Liver (tissue), 9 donors: ENCODE data around the gene MBNL2. TPM values are rescaled to one million over a fixed set of nuclear protein-coding genes. Genes with fewer than 3 reads are reported as not detected.

ENCODE experiments used
- DNase-seq: peaks from one replicate; pipeline ENCODE4 v3.0.0-alpha.2; 2017; ENCODE audit warnings: low spot score
- H3K27ac ChIP-seq, 2 donors: one replicate each; pipeline ENCODE4 v1.7.0; 2013; ENCODE audit warnings: inconsistent platforms in 2 of 2, low read length in 2 of 2, control low read depth in 1 of 2, low read depth in 1 of 2, mild to moderate bottlenecking in 1 of 2
- H3K27me3 ChIP-seq, 4 donors: one replicate each; pipeline versions ENCODE4 v1.6.1 to v1.7.0; 2013; ENCODE audit warnings: low read length in 3 of 4, inconsistent platforms in 1 of 4, mild to moderate bottlenecking in 1 of 4, moderate library complexity in 1 of 4; ENCODE audit not compliant: control insufficient read depth in 4 of 4, insufficient read depth in 4 of 4
- H3K36me3 ChIP-seq, 4 donors: one replicate each; pipeline versions ENCODE4 v1.6.1 to v1.7.0; 2013; ENCODE audit warnings: low read length in 3 of 4, mild to moderate bottlenecking in 3 of 4, low read depth in 1 of 4, moderate library complexity in 1 of 4; ENCODE audit not compliant: control insufficient read depth in 4 of 4, insufficient read depth in 3 of 4
- H3K4me1 ChIP-seq, 4 donors: one replicate each; pipeline versions ENCODE4 v1.6.1 to v1.7.0; 2013; ENCODE audit warnings: low read length in 3 of 4, mild to moderate bottlenecking in 3 of 4, moderate library complexity in 1 of 4; ENCODE audit not compliant: control insufficient read depth in 4 of 4, insufficient read depth in 4 of 4
- H3K4me3 ChIP-seq, 3 donors: one replicate each; pipeline versions ENCODE4 v1.6.1 to v1.7.0; 2013; ENCODE audit warnings: low read length in 3 of 3, control low read depth in 1 of 3, low read depth in 1 of 3, mild to moderate bottlenecking in 1 of 3
- H3K9ac ChIP-seq, 2 donors: one replicate each; pipeline ENCODE4 v1.7.0; 2013; ENCODE audit warnings: low read length in 2 of 2, mild to moderate bottlenecking in 2 of 2, moderate library complexity in 2 of 2, control low read depth in 1 of 2, low read depth in 1 of 2
- H3K9me3 ChIP-seq, 4 donors: one replicate each; pipeline versions ENCODE4 v1.6.1 to v1.7.0; 2013; ENCODE audit warnings: low read length in 3 of 4; ENCODE audit not compliant: control insufficient read depth in 4 of 4
- CTCF ChIP-seq: fragments of 150-350 bp; IDR thresholded peaks from 2 replicates; pipeline ENCODE4 v1.5.1; 2017; ENCODE audit warnings: improper control_type of control experiment, low read depth, low read length; ENCODE audit not compliant: missing input control
- EGR1 ChIP-seq, 2 donors: IDR thresholded peaks; 2 replicates each; pipeline ENCODE4 v1.6.1; 2016 to 2018; ENCODE audit warnings: antibody characterized with exemption in 2 of 2, low read depth in 2 of 2
- FOXA1 ChIP-seq: IDR thresholded peaks from 2 replicates; pipeline ENCODE4 v1.6.1; 2016; ENCODE audit warnings: antibody characterized with exemption
- FOXA2 ChIP-seq: IDR thresholded peaks from 2 replicates; pipeline ENCODE4 v1.6.1; 2016; ENCODE audit warnings: antibody characterized with exemption
- GABPA ChIP-seq, 2 donors: IDR thresholded peaks in 1 of 2; conservative IDR thresholded peaks in 1 of 2; 2 replicates each; pipeline ENCODE4 v1.6.1; 2016; ENCODE audit warnings: antibody characterized with exemption in 2 of 2, mild to moderate bottlenecking in 1 of 2, moderate library complexity in 1 of 2
- HNF4A ChIP-seq, 2 donors: conservative IDR thresholded peaks; 2 replicates each; pipeline ENCODE4 v1.6.1; 2016; ENCODE audit warnings: antibody characterized with exemption in 2 of 2, mild to moderate bottlenecking in 2 of 2
- HNF4G ChIP-seq: IDR thresholded peaks from 2 replicates; pipeline ENCODE4 v1.6.1; 2016; ENCODE audit warnings: antibody characterized with exemption
- JUND ChIP-seq, 2 donors: IDR thresholded peaks; 2 replicates each; pipeline ENCODE4 v1.6.1; 2016; ENCODE audit warnings: antibody characterized with exemption in 2 of 2
- NR2F2 ChIP-seq: IDR thresholded peaks from 2 replicates; pipeline ENCODE4 v1.6.1; 2016; ENCODE audit warnings: antibody characterized with exemption
- RAD21 ChIP-seq, 2 donors: IDR thresholded peaks; 2 replicates each; pipeline ENCODE4 v1.6.1; 2016; ENCODE audit warnings: antibody characterized with exemption in 2 of 2, mild to moderate bottlenecking in 2 of 2
- RXRA ChIP-seq, 2 donors: IDR thresholded peaks; 2 replicates each; pipeline ENCODE4 v1.6.1; 2017 to 2018; ENCODE audit warnings: antibody characterized with exemption in 2 of 2, mild to moderate bottlenecking in 1 of 2
- SP1 ChIP-seq: IDR thresholded peaks from 2 replicates; pipeline ENCODE4 v1.6.1; 2018; ENCODE audit warnings: antibody characterized with exemption, mild to moderate bottlenecking
- TAF1 ChIP-seq: conservative IDR thresholded peaks from 2 replicates; pipeline ENCODE4 v1.6.1; 2016; ENCODE audit warnings: antibody characterized with exemption, mild to moderate bottlenecking
- YY1 ChIP-seq: IDR thresholded peaks from 2 replicates; pipeline ENCODE4 v1.6.1; 2016; ENCODE audit warnings: antibody characterized with exemption, mild to moderate bottlenecking
- WGBS: extraction: QIAGEN DNeasy Blood & Tissue Kit; methylation state at CpG from one replicate; pipeline ENCODE4 v1.1.7; 2013; 5-methylcytosine and 5-hydroxymethylcytosine counted together
- polyA plus RNA-seq, 2 donors: library from polyadenylated mRNA; stranded (reverse) in 1 of 2; unstranded in 1 of 2; fragments of 200-250 nt in 1 of 2; fragments of >200 nt in 1 of 2; fragmentation: Nextera tagmentation in 1 of 2; extraction: Ambion mirVana in 1 of 2; gene quantifications; one replicate each; pipeline versions ENCODE4 v1.2.1 to v1.2.3, GENCODE V29; 2013 to 2015
- total RNA-seq, 2 donors: library from RNA; depleted of rRNA; stranded (reverse); fragments of >200 nt; gene quantifications; one replicate each; pipeline ENCODE4 v1.2.3, GENCODE V29; 2014
- TF ChIP-seq, protein P1 (sequence below): IDR thresholded peaks from 2 replicates; pipeline ENCODE4 v1.6.1; 2016; ENCODE audit warnings: antibody characterized with exemption
- TF ChIP-seq, protein P2 (sequence below): IDR thresholded peaks from 2 replicates; pipeline ENCODE4 v1.6.1; 2016; ENCODE audit warnings: antibody characterized with exemption
- TF ChIP-seq, protein P3 (sequence below): IDR thresholded peaks from 2 replicates; pipeline ENCODE4 v1.6.1; 2016; ENCODE audit warnings: antibody characterized with exemption
- TF ChIP-seq, protein P4 (sequence below): IDR thresholded peaks from 2 replicates; pipeline ENCODE4 v1.6.1; 2016; ENCODE audit warnings: antibody characterized with exemption, mild to moderate bottlenecking
- donor health status: healthy.
- donor health status: healthy.
- donor health status: healthy.
- donor health status: healthy.
- donor health status: healthy.

The MBNL2 gene
- total and polyA plus RNA-seq, 4 donors = 16.0 to 49.6 (median 36.8) TPM

DNA sequence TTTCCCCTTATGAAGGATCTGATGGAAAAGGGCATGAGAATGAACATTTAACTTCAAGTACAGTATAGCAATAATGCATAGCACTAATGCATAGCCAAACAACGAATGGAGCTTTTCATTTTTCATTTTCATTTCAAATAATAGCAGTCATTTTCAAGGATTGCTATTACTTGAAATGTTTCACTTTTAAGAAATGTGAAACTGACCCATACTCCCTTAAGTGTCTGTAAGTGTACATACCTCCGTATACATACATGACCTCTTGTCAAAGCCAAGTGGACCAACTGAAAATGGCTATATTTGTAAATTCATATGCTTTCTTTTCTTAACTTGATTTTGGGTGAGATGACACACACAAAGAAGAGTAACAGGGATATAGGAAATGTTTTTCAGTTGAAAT lies 215.6 kb downstream of the MBNL2 start:
- Histone ChIP-seq H3K4me3 (no peak overlapping the region), H3K4me1 (peaks cover 0 to 9% (median 4%) of the 10 kb centered on the region in 4 donors)

More for the DNA sequence above, 215.6 kb downstream of the MBNL2 start:
- TF ChIP-seq FOXA1 (no peak), SP1 (no peak), NR2F2 (no peak), RXRA (IDR thresholded peaks at IDR 0.05) (no peak), YY1 (no peak), FOXA2 (no peak), HNF4G (no peak), JUND (IDR thresholded peaks at IDR 0.05) (no peak), RAD21 (IDR thresholded peaks at IDR 0.05) (no peak), EGR1 (IDR thresholded peaks at IDR 0.05; ENCODE audit: low read depth in 2 of 2) (no peak), GABPA (IDR thresholded peaks at IDR 0.05 in 1 of 2, conservative IDR thresholded peaks at IDR 0.05 in 1 of 2) (no peak), HNF4A (conservative IDR thresholded peaks at IDR 0.05) (no peak), CTCF (no peak), TAF1 (no peak)
- TF ChIP-seq, protein P1, sequence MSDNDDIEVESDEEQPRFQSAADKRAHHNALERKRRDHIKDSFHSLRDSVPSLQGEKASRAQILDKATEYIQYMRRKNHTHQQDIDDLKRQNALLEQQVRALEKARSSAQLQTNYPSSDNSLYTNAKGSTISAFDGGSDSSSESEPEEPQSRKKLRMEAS = no peak
- TF ChIP-seq, protein P2, sequence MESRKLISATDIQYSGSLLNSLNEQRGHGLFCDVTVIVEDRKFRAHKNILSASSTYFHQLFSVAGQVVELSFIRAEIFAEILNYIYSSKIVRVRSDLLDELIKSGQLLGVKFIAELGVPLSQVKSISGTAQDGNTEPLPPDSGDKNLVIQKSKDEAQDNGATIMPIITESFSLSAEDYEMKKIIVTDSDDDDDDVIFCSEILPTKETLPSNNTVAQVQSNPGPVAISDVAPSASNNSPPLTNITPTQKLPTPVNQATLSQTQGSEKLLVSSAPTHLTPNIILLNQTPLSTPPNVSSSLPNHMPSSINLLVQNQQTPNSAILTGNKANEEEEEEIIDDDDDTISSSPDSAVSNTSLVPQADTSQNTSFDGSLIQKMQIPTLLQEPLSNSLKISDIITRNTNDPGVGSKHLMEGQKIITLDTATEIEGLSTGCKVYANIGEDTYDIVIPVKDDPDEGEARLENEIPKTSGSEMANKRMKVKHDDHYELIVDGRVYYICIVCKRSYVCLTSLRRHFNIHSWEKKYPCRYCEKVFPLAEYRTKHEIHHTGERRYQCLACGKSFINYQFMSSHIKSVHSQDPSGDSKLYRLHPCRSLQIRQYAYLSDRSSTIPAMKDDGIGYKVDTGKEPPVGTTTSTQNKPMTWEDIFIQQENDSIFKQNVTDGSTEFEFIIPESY = no peak
- TF ChIP-seq, protein P3, sequence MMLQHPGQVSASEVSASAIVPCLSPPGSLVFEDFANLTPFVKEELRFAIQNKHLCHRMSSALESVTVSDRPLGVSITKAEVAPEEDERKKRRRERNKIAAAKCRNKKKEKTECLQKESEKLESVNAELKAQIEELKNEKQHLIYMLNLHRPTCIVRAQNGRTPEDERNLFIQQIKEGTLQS = no peak
- TF ChIP-seq, protein P4, sequence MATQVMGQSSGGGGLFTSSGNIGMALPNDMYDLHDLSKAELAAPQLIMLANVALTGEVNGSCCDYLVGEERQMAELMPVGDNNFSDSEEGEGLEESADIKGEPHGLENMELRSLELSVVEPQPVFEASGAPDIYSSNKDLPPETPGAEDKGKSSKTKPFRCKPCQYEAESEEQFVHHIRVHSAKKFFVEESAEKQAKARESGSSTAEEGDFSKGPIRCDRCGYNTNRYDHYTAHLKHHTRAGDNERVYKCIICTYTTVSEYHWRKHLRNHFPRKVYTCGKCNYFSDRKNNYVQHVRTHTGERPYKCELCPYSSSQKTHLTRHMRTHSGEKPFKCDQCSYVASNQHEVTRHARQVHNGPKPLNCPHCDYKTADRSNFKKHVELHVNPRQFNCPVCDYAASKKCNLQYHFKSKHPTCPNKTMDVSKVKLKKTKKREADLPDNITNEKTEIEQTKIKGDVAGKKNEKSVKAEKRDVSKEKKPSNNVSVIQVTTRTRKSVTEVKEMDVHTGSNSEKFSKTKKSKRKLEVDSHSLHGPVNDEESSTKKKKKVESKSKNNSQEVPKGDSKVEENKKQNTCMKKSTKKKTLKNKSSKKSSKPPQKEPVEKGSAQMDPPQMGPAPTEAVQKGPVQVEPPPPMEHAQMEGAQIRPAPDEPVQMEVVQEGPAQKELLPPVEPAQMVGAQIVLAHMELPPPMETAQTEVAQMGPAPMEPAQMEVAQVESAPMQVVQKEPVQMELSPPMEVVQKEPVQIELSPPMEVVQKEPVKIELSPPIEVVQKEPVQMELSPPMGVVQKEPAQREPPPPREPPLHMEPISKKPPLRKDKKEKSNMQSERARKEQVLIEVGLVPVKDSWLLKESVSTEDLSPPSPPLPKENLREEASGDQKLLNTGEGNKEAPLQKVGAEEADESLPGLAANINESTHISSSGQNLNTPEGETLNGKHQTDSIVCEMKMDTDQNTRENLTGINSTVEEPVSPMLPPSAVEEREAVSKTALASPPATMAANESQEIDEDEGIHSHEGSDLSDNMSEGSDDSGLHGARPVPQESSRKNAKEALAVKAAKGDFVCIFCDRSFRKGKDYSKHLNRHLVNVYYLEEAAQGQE = no peak
- no peak overlapping the region for H3K27ac ChIP-seq
- DNase-seq = no peak
- no peaks in the 10 kb centered on the region for H3K9me3 ChIP-seq
- H3K36me3 ChIP-seq = no peaks in the 10 kb centered on the region
- H3K9ac ChIP-seq = no peak overlapping the region
- 87% methylated on average over 2 of the region's 2 CpGs for WGBS
- H3K27me3 ChIP-seq = no peaks in the 10 kb centered on the region
